NCI-H1930 (cell line): ENCODE measurements around the gene EPHA1.
A peak's percentile ranks its signal among the peaks of the same experiment; 100 is the strongest.

ENCODE experiments used
- DNase-seq, 2 experiments: peaks; one replicate each; lab custom pipeline; 2025; lab: John Stamatoyannopoulos, UW

Gene EPHA1

GRCh38 chr7:143374561-143374960, 34.1 kb downstream of the EPHA1 start:
- DNase-seq = no peak

GRCh38 chr7:143373255-143373794, 35.3 kb downstream of the EPHA1 start:
- no peak for DNase-seq

- DNase-seq = no peak
Measured at GRCh38 chr7:143372070-143372469, 36.6 kb downstream of the EPHA1 start.

- no peak for DNase-seq
Measured at GRCh38 chr7:143369678-143370651, 38.7 kb downstream of the EPHA1 start.

GRCh38 chr7:143368387-143368786, 40.3 kb downstream of the EPHA1 start:
- no peak for DNase-seq

GRCh38 chr7:143367972-143368371, 40.7 kb downstream of the EPHA1 start:
- DNase-seq = no peak

GRCh38 chr7:143363016-143363937, 45.4 kb downstream of the EPHA1 start:
- DNase-seq = no peak

GRCh38 chr7:143362131-143363015, 46.3 kb downstream of the EPHA1 start, which contains the start of gene FAM131B:
FAM131B (minus strand) TSS chr7:143362713; CDS start chr7:143362603, 110 bp downstream.
- DNase-seq = peak in 1 of 2 experiments; percentile 31

- no peak for DNase-seq
Measured at GRCh38 chr7:143361552-143362130, 47.0 kb downstream of the EPHA1 start.

- DNase-seq = no peak
Measured at GRCh38 chr7:143360788-143361551, 47.7 kb downstream of the EPHA1 start.

- no peak for DNase-seq
Measured at GRCh38 chr7:143359771-143360353, 48.8 kb downstream of the EPHA1 start.

- DNase-seq = no peak
Measured at GRCh38 chr7:143358626-143359025, 50.0 kb downstream of the EPHA1 start.

- no peak for DNase-seq
Measured at GRCh38 chr7:143356414-143357050, 52.1 kb downstream of the EPHA1 start.

- DNase-seq = no peak
Measured at GRCh38 chr7:143355450-143356385, 52.9 kb downstream of the EPHA1 start.

GRCh38 chr7:143354965-143355364, 53.7 kb downstream of the EPHA1 start:
- DNase-seq = no peak

GRCh38 chr7:143354376-143354775, 54.3 kb downstream of the EPHA1 start:
- no peak for DNase-seq

- DNase-seq = no peak
Measured at GRCh38 chr7:143352531-143353002, 56.1 kb downstream of the EPHA1 start.

GRCh38 chr7:143351574-143351973, 57.1 kb downstream of the EPHA1 start:
- DNase-seq = no peak
